ENCODE data around the gene AMFR. TPM values are rescaled to one million over a fixed set of nuclear protein-coding genes. Genes with fewer than 3 reads are reported as not detected.

AMFR gene
- total RNA-seq, 1 donor from 2014 or later = 199 TPM

DNA sequence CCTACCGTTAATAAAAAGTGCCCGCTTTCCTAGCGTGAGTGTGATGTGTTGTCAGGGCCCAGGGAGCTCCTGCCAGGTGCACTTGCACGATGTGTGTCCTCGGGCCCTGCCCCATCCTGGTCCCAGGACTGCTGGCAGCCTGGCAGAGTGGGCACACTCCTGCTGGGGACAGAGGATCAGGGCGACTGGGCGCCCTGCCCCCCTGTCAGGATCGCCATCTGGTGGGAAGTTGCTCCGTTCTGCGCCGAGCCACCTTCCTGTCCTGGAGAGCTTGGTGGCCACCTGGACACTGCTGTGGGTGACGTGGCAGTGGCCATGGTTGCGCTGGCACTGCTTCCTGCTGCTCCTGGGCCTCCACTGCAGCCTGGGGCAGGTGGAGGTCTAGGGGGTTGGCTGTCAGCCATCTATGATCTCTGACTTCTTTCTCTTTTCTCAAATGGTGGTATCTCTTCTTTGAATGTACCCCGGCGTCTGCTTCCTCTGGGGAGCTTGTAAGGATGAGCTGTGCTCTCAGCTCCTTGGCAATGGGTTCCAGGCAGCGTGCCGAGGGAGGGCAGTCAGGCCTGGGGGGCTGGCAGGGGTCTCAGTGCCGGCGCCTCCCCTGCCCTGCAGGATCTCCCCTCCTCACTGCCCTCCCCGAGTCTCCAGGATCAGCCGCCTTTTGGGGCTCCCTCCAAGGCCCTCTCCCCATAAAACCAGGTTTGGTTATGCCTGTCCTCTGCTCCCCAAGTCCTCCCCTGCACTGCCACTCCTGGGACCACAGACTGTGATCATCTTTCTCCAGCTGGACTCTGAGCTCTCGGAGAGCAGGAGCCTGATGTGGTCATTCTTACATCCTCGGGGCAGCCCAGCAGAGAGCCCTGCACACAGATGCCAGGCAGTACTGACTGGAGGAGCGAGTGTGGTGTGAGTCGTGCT lies 76.9 kb downstream of the AMFR start:
- no peak for DNase-seq (ENCODE audit: low spot score)

DNA sequence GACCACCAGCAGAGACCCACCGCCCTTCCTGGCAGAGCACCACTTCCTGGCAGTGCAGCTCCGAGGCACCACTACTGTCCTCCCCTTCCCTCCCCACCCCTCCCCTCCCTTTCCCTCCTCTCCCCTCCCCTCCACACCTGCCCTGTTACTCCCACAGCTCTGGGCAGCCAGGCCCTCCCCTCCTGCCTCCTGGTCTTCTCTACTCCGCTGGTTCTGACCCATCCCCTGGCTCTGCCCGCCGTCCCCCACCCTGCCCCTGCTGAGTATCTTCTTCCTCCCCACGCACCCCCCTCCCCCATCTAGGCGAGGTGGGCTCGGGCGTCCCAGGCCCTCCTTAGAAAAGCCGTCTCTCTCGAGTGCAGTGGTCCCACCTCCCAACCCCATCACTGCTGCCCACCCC lies 77.7 kb downstream of the AMFR start:
- DNase-seq (ENCODE audit: low spot score) = no peak

DNA sequence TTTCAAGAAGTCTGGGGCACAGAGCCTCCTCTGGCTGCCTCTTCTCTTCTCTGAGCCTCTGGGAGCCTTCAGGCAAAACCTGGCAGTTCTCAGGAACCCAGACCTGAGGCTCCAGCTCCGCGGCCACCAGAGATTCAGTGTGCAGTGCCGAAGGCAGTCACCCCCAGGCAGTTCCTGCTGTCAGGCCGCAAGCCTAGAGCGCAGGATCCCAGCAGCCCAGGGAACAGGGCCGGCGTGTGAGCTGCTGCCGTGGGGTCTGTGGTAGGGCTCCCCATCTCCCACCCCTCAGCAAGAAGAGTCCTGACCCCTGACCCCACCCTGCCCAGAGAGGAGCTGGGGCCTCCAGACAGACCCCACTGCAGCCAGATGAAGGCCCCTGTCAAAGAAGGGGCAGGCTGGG lies 78.2 kb downstream of the AMFR start:
- DNase-seq (ENCODE audit: low spot score) = no peak

DNA sequence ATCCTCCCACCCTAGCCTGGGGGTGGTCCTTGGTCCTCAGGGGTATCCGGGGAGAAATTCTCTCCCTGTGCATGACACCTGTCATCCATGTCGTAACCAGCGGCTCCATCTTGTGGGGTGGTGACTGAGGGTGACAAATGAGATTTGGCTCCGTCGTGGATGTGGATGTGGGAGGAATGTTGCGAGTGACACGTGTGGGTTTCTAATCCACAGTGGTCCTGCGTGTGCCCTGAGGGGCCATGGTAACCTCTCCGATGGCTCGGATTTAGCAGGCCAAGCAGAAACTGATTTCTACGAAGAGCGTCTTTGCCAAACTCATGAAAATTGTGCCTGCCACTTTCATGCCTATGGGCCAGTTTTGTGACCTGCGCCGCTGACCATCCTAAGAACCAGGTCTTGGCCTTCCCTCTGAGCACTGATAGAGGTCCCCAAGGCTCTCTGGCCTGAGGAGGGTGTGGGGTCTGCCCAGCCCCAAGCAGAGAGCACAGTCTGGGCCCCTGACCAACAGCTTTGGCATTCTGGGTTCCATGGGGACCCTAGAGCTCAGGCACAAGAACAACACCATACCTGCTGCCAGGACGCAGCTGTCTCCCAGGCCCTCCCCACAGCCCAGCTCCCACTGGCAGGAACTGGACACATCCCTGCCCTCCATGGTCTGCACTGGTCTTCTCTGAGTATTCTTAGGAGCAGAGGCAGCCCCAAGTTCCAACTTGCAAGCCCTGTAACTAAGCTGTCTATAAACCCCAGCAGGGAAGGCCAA lies 79.0 kb downstream of the AMFR start:
- DNase-seq (ENCODE audit: low spot score) = no peak

DNA sequence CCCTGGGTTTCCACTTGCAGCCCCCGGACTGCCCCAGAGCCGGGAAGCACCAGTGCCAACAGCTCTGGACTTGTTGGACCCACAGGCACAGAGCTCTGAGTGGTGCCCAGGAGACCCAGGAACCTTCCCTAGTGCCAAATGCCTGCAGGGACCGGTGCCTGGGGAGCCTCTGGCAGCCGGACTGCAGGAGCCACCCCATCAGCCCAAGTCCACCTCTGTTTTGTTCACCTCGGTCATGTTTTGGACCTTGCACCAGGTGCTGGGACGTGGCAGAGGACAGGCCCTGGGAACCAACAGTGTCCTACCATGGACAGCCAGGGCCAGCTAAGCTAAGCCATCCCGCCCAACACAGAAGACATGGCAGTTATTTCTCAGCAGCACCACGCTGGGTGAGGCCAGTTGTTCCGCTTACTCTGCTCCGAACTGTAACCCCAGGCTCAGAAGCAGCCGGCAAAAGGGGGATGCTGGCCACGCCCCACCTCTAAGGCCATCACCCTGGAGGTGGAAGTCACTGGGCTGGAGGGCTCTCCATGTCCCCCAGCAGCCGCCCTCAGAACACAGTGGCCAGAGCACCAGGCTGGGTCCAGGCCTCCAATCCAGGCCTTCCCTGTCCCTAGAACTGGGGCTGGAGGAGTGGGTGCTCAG lies 79.8 kb downstream of the AMFR start:
- DNase-seq (ENCODE audit: low spot score) = no peak

DNA sequence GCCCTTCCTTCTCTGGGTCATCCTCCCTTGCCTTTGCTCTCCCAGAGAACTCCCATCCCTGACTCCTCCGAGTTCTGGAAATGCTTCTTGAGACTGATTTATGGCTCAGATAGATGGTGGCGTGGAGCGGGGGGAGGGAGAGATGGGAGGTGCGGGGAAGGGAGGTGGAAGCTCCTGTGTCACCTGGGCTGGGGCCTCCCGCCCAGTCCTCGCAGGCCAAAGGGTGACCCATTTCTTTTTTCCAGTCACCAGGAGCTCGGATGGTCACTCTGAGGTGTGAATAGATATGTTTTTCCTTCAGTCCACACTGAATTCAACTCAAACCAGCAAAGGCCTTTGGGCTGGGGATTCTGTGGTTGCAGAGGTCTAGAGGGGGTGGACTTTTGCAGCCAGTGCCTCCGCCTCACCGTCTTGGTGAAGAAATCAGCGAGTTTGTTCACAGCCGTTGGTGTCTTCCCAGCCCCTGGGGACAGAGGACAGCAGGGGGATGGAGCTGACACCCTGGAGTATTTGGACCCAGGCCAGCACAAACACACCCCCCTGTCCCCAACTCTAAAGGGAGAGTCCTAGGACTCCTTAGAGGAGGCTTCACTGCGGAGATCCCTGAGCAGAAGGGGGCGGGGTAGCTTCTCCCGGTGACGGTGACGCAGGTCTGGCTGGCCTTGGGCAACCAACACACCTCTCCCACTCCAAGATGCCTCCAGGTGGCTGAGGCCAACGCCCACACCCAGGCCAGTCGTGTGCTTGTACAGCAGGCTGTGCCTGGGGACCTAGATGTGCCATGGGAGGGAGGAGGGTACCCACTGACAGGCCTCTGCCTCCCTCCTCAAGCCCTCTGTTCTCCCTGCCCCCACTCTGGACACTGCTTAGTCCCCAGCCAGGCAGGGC lies 80.6 kb downstream of the AMFR start:
- DNase-seq (ENCODE audit: low spot score) = no peak

DNA sequence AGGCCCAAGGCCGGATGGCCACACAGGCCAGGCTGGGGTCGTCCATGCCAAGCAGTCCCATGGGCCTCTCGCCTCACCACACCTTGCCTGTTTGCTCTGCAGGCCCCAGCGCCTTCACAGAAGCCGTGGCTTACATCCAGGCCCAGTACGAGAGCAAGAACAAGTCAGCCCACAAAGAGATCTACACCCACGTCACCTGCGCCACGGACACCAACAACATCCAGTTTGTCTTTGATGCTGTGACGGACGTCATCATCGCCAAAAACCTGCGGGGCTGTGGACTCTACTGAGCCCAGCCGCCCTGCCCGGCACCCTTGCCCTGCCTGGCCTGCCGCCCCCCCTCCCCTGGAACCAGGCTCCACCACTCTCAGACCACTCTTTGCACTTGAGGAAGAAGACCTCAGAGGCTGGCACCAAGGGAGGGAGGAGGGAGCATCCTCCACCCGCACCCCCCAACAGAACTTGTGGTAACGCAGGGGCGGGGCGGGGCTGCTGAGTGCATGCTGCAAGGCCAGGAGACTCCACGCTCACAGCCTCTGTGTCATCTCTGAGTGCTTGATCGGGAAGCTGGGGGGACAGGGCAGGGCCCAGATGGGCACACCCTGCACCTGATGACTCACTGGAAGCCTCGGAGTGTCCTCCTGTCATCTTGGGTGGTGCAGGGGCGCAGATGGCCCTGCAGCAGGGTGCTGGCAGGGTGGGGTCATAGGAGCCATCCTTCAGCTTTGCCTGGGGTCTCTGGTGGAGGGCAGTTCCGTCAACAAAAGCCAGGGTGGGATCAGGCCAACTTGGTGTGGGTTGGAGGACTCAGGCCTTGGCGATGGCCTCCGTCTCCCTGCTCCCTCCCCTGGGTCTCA lies 81.5 kb downstream of the AMFR start:
- DNase-seq (ENCODE audit: low spot score) = no peak

DNA sequence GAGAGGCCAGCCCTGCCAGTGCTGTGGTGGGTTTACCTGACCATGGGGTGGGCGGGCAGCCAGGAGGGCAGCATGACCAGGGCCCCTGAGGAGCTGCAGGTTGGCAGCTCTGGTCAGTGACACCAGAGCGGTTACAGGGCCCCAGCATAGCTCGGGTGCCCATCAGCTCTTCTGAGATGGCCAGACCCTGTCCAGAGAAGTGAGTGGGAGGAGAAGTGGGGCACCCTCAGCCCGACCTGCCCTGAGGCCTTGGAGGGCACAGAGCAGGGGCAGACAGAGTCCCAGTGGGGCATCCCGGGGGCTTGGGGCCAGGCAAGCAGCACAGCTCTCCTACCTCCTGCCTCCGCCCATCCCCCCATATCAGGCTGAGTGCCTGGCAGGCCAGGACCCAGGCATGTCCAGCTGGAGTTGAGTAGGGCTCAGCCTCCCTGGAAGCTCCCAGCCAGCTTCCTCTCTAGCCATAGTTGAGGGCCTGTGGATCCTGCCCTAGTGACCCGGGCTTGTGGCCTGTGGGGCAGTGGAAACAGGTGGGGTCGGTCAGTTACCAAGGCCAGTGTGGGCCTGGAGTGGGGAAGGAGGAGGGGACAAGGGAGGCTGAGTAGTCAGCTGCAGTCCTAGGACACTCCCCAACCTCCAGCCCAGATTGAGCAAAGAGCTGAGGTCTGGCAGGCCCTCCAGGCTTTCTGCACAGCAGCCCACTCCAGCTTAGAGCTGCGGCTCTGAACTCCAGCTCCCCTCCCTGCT lies 83.5 kb downstream of the AMFR start:
- DNase-seq (ENCODE audit: low spot score) = peak; percentile 26

DNA sequence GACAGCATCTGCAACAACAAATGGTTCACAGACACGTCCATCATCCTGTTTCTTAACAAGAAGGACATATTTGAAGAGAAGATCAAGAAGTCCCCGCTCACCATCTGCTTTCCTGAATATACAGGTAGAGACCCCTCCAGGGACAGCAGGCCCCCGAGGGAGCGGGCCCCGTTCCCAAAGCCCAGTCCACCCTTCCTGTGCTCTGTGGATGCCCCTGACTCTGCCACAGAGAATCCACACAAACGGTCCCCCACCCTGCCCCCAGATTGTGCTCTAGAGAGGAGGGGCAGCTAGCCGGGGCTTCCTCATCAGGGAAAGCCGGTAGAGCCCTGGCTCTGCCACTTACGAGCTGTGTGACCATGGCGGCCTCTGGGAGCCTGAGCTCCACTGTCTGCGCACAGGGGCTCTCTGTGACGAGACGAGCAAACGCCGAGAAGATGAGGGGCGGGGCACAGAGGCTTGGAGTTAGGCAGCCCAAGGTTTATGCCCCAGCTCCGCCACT lies 84.4 kb downstream of the AMFR start:
- DNase-seq (ENCODE audit: low spot score) = no peak

DNA sequence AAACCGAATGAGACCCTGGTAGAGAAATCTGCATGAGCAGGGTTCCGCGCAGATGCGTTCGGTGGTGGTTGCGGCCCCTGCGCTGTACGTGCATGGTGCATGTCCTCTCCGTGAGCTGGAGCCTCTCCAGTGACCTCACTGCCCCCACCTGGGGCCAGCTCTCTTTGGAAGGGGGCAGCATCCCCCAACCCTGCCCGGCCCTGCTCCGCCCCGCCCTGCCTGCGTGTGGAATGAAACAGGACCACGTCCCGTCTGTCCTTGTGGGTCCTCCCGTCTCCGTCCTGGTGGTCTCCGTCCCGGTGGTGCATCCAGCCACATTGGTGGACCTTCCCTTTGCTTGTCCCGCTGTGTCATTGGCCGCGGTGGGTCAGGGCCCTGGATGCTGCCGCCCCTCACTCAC lies 84.9 kb downstream of the AMFR start:
- no peak for DNase-seq (ENCODE audit: low spot score)

DNA sequence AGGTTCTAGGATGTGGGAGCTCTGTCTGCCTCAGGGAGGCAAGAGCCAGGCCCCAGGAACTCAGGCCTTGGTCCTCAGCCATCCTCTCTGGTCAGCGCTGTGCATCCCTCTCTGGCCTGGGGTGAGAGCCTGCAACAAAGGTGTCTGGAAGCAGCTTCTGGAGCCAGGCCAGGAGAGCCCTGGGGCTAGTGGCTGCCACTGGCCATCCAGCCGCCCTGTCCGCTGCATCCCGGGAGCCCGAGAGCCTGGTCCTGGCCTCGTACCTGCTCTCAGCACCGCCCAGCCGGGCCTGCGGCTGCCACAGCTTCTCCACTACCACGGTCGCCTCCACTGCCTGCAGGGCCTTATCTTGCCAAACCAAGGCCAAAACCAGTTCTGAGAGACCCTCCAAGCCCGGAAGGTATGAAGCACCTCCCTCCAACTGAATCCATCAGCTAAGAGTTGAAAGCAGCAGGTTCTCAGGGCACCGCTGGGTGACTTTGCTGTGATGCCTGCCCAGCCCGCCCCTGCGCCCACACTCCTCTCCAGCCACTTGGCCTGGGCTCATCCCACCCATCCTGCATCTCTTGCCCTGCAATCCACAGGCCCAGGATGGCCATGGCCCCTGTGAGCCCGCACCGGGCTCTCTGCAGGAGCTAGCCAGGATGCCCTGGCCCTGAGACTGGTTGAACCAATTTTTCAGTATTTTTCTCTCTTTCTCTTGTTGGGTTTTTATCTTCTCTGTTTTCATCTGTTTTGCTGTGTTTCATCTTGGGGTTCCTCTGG lies 85.7 kb downstream of the AMFR start:
- DNase-seq (ENCODE audit: low spot score) = no peak

DNA sequence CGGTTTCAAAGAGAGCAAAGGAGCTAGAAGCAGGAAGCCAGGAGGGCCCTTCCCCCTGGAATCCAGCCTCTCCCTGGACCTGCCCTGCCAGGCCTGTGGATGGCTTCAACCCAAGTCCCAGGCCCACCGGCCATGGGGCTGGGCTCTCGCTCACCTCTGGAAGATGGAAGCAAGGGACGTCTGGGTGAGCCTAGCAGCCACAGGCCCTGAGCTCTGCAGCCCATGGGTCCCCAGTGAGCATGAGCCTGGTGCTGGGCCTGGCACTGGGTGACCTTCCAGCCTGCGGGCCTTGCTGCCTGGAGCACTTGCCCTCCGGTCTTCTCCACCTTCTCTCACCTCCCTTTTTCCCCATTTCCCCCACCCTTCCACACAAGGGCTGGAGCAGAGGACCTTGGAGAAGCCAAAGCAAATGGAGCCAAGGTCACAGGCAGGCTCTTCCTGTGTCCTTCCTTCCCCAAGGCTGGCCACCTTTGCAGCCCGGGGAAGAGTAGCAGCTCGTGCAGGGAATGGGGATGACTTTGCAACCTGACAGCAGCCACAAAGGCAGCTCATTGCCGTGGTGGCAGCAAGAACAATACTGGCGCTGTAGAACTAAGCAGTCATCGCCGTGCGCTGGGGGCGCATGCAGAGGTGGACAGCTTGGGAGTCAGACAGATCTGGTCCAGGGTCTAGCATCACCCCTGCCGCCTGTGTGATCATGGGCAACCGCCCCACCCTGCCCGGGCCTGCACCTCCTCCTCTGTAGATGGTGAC lies 86.6 kb downstream of the AMFR start:
- no peak for DNase-seq (ENCODE audit: low spot score)

DNA sequence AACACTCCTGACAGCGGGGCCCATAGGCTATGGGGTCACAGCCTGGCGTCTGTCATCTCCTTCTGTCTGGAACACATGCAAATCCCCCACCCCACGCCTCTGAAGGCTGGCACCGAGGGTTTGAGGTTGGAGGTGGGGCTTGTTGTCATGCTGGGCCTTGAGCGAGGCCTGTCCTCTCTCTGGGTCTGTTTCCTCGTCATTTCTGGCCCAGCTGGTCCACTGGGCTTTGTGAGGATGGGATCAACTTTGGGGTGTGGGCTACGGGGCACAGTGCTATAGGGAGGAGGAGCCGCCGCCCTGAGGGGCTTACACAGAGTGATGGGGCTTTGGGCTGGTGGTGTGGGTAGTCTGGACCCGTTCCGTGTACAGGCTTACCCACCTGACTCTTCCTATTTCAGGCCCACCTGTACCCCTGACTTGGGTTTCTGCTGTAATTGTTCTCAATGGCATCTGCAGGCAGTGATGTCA lies 87.5 kb downstream of the AMFR start:
- DNase-seq (ENCODE audit: low spot score) = no peak

DNA sequence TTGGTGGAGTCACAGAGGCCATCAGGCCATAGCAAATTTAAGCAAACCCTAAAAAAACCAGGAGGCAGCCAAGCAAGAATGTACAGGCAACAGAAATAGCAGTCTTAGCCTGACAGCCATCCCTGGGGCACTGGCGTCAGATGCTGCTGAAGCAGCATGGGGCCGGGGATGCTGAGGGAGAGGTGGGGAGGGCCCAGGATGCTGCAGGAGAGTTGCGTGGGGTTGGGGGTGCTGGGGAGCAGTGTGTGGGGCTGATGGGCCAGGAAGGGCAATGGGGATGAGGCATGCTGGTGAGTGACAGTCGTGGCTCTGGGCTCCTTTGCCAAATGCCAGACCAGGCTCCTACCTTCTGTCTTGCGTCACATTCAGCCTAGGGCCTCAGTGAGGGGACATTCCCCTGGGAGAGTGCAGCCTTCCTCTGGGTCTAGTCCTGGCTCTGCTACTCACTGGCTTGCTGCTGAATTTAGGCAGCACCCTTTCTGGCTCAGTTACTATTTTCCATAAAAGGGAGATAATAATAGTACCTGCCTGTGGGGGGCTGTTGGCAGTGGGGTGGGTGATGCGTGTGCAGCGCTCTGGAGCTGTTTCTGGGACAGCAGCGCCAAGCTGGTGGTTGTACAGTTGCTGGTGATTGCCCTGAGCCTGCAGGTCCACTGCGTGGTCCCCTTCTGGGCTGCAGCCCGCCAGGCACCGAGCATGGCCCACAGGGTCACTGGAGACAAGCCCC lies 88.1 kb downstream of the AMFR start:
- DNase-seq (ENCODE audit: low spot score) = no peak

DNA sequence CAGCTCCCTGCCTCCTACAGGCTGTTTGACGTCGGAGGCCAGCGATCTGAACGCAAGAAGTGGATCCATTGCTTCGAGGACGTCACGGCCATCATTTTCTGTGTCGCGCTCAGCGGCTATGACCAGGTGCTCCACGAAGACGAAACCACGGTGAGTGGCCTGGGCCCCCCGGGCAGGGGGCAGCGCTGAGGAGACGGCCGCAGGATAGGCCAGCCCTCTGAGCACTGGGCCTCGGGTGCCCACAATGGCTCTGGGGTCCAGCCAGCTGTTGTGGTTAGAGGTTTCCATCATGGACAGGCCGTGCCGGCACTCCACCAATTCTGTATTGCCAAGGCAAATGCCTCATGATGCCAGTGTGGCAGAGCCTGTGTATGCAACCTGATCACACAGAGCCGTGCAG lies 88.6 kb downstream of the AMFR start:
- no peak for DNase-seq (ENCODE audit: low spot score)

DNA sequence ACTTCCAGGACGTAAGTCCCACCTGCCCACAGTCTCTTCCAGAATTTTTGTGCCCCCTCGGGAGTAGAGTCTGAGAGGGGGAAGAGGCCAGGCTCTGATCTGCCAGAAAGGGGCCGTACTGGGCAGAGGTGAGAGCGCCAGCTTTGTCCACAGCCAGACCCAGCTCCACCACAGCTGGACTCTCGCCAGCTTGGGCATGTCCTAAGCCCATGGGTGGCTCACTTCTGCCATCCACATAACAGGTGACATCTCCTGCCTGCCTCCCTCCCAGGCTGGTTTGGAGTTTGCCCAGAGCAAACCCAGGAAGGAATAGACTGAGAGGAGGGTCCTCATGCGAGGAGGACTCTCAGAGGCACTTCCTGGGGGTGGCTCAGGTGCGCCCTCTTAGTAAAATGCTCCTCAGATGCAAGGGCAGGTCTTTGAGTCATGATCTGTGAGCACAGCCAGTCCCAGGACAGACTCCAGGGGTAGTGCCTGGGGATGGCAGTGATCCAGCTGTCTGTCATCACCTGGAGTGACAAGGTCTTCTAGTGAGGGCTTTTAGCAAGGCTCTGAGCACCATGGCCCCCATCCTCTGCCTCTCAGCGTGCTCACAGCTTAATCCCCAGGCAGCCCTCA lies 89.2 kb downstream of the AMFR start:
- no peak for DNase-seq (ENCODE audit: low spot score)

DNA sequence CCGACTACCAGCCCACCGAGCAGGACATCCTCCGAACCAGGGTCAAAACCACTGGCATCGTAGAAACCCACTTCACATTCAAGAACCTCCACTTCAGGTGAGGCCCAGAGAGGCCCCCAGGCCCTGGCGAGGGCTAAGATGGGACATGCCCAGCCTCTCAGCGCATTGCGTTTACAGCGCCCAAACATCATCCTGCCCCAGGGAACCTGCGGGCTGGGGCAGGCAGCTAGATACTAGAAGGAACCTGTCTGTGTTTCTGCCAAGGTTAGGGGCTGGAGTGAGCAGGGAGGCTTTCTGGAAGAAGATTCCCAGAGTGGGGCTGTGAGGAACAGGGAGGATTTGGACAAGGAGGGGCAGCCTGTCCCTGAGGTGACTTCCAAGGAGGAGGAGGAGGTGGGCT lies 90.6 kb downstream of the AMFR start:
- DNase-seq (ENCODE audit: low spot score) = peak; percentile 41
